ENCODE data around the gene CSNK1D.

DNA sequence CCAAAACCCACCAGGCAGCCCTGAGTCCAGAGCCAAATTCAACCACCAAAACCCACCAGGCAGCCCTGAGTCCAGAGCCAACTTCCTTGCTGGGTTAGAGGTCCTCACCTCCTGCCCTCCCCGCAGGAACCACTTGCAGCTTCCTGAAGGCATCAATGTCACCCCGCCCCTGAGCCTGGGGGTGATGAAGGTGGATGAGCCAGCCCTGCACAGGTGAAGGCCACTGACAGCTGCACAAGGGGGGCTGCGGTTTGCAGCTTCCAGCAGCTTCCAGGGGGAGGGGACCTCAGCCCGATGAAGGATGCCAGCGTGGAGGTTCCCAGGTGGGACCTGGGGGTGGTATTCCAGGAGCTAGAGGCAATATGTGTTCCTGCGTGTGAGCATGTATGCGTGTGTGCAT, 7.6 kb upstream of the CSNK1D start:
- TF ChIP-seq GATA3 (IDR thresholded peaks at IDR 0.05; ENCODE audit: low read depth, low read length) (no peak), GATA2 (IDR thresholded peaks at IDR 0.05; ENCODE audit: low read depth, low read length) (no peak)

Data from SH-SY5Y (cell line).